CD4-positive, alpha-beta T cell treated with Interleukin-1 beta for 1 hour (primary cell): ENCODE data around the gene ZNF484.
A peak's percentile ranks its signal among the peaks of the same experiment; 100 is the strongest.
"Not testable (repeated sequence)": the region's sequence is repeated elsewhere in the genome, so short reads cannot be mapped to it uniquely, and the experiment has no call there.

Source experiments
- DNase-seq, 2 donors: peaks; one replicate each; pipeline ENCODE4 v3.0.0-alpha.2; 2020 to 2022

The ZNF484 gene

DNA sequence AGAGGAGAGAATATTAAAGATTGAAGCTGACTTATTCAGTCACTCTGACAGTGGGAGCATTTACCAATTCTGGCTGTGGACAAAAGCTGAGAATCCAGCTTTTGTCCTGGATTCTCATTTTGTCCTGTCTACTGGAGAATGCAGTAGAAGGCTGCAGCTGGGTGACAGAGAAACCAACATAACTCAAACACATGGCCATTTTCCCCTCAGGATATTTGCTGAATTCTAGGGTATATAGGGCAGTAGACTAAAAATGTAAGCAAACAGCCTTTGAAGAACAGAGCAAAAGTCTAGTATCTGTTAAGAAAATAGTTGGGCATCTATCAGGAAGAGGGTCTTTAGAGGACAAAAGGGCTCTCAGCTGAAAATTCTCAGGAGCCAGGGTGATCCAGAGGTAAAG, 20.6 kb downstream of the ZNF484 start:
- no peak for DNase-seq

DNA sequence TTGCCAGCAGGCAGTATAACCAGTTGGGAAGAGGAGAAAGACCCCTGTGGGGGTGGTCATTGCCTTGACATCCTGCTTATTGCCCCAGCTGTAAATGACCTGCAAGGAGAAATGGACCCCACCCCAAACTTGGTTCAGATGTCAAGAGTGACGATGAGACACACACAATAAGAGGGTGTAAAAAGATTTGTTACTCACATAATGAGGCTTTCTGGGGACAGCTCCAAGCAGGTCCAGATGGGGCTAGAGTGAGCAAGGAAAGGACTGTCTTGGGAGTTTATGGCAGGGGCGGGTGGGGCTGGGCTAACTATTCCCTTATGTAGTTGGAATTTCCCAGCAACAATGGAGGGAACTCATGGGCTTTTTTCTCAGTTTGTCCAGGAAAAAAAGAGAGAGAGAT, 24.1 kb downstream of the ZNF484 start:
- no peak for DNase-seq

DNA sequence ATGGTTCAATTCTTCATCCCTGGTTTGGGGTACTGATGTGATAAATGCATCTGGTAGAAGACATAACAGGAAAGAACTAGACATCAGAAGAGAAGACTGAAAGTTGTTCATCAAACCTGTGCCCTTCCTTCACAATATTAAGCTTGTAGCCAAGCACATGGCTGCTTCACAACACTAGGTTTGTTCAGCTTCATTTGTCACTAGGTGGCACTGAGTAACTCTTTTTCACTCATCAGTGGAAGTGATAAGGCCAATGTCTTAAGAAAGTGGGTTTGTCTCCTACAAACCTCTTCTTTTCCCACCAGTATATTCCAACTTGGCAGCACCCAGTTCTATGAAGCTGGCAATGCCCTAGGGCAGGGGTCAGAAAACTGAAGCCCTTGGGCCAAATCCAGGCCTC, 26.9 kb downstream of the ZNF484 start:
- DNase-seq: peak in 1 of 2 donors; percentile 10

DNA sequence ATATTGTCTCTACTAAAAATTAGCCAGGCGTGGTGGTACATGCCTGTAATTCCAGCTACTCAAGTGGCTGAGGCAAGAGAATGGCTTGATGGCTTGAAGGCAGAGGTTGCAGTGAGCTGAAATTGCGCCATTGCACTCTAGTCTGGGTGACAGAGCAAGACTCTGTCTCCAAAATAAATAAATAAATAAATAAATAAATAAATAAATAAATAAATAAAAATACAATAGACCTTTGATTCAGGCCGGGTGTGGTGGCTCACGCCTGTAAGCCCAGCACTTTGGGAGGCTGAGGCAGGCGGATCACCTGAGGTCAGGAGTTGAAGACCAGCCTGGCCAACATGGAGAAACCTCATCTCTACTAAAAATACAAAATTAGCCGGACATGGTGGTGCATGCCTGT, 29.1 kb downstream of the ZNF484 start:
- not testable (repeated sequence) for DNase-seq

DNA sequence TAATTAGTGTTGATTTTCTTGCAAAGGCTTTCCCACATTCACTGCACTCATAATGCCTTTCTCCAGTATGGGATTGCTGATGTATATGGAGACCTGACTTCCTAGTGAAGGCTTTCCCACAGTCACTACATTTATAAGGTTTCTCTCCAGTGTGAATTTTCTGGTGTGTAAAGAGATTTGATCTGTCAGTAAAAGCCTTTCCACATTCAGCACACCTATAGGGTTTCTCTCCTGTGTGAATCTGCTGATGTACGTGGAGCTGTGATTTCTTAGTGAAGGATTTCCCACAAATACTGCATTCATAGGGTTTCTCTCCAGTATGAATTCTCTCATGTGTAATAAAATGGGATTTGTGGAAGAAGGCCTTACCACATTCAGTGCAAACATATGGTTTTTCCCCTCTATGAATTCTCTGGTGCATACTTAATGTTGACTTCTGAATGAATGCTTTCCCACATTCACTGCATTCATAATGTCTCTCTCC, 31.1 kb downstream of the ZNF484 start:
- DNase-seq: no peak

DNA sequence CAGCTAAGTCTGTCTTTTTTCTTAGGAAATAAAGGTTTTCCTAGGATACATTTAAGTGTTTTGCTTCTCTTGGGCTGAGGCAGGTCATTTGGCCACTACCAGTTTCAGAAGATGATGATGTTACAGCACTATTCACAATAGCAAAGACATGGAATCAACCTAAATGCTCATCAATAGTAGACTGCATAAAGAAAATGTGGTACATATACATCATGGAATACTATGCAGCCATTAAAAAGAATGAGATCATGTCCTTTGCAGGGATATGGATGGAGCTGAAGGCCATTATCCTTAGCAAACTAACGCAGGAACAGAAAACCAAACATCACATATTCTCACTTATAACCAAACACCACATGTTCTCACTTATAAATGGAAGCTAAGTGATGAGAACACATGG, 39.4 kb downstream of the ZNF484 start:
- DNase-seq: not testable (repeated sequence)

DNA sequence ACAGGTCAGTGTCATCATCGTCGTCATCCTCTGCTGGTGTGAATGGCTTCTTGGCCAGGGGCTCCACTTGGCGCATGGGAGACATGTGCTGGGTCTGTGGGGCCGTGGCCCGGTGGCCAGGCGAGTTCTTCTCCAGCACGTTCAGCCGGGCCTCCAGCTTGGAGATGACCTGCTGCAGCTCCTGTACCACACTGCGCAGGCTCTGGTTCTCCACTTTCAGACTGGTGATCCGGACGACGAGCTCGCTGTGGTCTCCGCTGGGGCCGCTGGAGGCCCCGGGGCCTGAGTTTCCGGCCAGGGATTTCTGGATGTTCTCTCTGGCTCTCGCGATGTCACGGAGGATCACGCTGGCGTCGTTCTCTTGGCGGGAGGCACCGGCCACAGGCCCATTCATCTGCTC, 40.6 kb downstream of the ZNF484 start:
- DNase-seq: no peak

DNA sequence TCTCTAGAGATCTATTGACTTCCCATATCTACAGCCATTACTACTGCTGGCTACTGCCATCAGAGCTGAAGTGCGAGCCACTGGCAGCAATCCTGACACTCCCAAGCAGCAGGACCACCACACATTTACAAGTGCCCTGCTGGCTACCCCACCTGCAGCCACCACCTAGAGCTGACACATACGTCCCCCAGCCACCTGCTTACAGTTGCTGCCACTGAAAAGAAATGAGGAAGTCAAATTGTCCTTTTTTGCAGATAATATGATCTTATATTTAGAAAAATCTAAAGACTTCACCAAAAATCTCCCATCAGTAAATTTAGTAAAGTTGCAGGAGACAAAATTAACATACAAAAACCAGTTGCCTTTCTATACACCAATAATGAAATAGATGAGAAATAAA, 48.4 kb downstream of the ZNF484 start:
- no peak for DNase-seq

DNA sequence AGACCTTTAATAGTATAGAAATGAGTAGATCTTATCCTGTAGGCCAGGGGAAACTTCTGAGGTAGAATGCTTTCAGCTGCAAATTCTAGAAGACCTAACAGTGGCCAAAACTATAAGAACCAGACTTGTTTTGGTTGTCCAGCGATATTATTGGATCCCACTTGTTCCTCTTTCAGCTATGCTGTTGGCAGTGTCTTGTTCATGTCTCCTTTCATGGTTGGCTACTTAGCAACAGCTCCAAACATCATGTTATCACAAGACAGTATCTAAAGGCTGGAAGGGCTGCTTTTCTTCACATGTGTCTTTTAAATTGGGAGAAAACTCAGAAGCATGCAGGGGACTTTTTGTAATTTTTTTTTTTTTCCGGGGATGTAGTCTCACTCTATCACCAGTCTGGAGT, 52.8 kb downstream of the ZNF484 start:
- DNase-seq: not testable (repeated sequence)

DNA sequence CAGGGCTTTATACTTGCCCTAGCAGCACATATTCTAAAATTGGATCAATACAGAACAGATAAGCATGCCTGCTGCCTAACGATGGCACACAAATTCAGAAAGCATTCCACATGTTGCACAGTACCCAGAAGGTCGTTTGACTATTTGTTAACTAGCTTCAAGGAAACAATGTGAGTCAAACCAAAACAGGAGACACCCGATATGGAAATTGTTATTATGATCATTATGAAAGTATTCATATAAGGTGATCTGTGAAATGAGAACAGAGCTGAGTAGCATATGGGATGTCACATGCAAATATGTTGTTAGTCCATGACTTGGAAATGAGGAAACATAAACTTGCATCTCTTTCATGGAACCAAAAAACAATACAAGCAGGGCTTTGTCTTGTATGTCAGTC, 56.9 kb downstream of the ZNF484 start:
- no peak for DNase-seq

DNA sequence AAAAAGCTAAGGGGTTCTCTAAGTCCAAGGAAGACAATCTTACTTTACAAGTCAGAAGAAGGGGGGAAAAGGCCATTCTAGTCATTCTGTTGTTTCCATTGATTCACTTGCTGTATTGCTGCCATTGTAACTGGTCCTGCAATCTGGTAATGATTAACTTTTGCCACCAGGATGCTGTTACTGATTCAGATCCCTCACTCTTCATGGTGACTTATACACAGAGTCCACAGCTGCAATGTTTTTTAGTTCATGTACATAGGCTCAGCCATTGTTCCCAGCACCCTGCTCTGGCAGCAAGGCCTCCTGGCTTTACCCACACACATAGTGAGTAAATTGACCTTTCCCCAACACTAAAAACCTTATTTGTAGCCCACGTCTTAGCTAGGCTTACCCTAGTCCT, 57.9 kb downstream of the ZNF484 start:
- DNase-seq: not testable (repeated sequence)

DNA sequence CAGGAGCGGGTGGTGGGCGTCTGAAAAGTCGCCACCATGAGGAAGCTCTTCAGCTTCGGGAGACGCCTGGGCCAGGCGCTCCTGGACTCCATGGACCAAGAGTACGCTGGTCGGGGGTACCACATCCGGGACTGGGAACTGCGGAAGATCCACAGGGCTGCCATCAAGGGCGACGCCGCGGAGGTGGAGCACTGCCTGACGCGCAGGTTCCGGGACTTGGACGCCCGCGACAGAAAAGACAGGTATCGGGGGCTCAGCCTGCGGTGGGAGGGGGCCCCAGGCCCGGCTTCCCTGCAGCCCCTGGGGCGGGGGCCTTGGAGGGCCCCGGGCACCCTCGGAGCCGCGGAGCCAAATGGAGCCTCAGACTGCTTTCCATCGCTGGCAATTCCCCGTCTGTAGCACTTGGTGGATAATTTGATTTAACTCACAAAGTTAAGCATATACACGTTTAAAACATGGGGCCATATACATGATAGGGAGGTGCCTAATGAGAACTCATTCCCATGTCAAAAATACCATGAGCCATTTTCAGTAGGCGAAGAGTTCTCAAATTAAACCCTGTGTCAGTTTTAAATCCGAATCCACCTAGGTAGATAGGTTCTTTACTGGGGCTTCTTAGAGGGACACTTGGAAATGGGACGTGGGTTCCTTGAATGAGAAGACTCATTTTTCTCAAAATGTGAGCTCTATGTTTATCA, 68.1 kb downstream of the ZNF484 start:
- not testable (repeated sequence) for DNase-seq

DNA sequence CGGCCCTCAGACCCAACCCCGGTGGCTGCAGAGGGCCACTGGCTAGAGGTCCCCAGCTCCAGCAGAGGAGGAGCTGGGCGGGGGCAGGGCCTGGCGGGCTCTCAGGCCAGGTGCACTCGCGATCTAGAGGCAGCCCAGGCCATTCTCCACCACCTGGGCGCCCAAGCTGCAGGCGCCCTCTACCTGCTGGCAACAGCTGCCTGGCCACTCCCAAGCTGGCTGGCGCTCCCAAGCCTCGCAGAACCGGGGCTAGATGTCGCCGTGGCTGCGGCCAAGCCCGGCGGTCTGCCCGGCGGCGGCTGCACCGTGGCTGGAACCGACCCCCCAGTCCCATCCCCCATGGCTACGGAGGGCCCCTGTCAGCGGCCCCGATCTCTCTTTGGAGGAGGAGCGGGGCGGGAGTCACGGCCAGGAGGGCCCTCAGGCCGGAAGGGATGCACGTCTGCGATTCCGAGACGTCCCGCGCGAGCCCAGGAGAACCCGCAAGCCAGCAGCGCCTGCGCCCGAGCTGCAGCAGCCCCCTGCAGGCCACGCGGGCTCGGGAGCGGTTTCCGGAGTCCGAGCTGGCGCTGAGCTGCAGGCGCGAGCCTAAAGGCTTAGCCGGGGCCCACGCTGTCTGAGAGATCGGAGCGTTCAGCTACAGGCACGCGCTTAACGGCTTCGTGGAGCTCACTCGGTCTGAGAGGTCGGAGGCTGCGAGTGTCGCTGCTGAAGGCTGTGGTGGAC, 68.9 kb downstream of the ZNF484 start:
- DNase-seq: peak; percentile 33 to 43

DNA sequence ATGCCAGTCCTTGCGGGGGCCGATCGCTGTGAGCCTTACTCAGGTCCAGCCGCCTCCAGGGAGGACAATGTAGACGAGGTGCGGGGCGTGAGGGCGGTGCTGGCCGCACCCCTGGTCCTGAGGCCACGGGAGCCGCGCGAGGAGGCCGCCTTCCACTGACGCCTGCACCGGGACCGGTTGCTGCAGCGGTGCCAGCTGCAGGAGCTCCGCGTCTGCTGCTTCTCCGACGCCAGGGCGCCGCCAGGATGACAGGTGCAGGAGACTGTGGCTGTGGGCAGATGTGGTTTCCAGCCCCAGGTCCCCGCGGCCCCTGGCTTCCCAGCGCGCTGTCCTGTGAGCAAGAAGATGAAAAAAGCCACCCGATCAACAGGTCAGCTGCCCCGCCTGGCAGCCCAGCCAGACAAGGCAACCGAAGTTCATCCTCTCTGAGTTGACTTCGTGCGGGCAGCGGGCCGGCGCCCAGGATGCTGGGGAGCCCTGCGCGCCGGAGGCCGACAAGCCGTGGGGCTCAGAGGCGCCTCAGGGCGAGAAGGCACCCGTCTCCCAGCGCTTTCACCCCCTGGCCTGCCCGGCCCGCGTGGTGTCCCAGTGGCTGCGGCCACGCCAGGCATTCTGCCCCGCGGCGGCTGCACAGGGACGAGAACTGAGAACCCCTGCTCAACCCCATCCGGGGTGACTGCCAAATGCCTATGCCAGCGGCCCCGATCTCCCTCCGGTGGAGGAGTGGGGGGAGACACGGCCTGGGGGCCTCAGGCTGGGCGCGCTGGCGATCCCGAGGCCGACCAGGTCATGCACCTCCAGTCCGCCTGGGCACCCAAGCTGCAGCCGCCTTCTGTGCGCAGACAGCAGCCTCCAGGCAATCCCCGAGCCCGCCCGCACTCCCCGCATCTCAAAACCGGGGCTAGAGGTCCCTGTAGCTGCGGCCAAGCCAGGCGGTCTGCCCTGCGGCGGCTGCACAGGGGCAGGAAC, 69.8 kb downstream of the ZNF484 start:
- peak in 1 of 2 donors; percentile 17 for DNase-seq

DNA sequence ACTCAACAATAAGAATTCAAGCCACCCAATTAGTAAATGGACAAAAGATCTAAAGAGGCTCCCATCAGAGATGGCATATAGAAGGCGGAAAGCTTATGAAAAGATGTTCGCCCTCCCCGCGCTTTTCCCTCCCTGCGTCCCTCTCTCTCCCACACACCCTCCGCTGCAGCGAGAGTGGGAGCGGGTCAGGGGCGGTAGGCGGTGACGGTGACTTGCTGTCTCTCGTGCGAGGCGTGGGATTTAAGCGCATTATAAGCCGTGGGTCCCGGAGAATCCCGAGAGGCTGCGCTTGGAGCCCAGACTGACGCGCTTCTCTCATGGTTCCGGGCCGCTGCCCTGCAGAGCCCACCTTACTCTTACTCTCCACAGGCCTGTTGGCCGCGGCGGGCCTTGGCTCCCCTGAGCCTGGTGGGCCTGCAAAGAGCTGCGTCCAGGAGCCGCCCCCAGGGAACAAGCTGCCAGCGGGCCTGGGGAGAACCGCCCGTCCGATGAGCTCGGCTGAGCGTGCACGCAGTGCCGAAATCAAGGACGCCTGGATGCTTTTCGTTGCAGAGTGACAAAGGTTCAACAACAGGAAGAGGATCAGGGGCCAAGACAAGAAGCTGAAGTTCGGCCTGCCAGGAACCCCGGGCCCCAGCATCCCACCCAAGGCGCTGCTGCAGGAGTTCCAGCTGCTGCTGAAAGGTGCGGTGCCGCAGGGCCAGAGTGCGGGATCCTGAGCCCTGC, 70.6 kb downstream of the ZNF484 start:
- DNase-seq: no peak

DNA sequence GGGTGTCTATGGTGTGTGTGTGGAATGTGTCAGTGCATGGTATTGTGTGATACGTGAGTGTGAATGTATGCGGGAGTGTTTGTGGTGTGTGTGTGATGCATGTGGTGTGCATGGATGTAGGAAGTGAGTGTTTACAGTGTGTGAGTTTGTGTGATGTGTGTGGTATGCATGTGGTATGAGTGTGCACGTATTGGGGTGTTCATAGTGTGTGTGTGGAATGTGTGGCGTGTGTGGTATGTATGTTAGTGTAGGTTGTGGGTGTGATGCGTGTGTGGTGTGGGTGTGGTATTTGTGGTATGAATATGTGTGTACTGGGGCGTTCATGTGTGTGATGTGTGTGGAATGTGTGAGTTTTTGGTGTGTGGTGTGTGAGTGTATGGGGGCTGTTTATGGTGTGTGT, 73.1 kb downstream of the ZNF484 start:
- no peak for DNase-seq

DNA sequence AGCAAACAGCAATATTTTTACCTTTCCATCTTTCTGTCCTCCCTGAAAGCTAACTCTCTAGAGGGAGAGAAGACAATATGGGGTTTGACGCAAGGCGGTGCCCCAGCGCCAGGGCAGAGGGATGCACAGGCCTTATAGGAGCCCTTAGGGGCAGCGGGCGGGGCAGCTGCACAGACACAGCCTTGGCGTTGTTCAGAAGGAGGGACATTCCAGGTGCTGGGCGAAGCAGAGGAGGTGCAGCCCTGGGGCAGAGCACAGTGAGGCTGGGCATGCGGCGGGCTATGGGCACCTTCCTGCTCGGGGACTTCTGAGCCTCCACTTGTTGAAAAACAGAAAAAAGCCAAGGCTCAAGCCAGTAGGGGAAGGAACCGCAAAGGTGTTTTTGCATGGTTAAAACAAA, 79.5 kb downstream of the ZNF484 start:
- no peak for DNase-seq

DNA sequence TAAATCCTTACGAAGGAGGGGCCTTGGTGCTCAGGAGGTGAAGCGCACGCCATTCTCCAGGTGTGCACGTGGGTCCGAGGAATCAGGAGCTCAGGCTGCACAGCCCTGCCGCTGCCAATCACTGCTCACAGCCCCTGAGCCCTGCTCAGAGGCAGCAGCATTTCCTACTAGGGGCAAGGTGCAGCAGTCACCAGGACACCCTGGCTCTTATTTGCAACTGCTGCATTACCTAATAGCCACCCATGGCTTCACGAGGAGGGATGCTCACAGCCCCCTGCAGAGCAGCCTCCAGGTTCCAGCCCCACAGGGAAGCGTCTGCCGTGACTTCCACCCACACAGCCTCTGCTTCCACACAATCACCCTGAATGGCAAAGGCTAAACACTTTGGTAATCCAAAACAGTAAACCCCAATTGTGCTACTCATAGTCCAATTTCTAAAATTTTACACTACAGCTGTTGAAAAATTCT, 81.5 kb downstream of the ZNF484 start:
- DNase-seq: not testable (repeated sequence)

DNA sequence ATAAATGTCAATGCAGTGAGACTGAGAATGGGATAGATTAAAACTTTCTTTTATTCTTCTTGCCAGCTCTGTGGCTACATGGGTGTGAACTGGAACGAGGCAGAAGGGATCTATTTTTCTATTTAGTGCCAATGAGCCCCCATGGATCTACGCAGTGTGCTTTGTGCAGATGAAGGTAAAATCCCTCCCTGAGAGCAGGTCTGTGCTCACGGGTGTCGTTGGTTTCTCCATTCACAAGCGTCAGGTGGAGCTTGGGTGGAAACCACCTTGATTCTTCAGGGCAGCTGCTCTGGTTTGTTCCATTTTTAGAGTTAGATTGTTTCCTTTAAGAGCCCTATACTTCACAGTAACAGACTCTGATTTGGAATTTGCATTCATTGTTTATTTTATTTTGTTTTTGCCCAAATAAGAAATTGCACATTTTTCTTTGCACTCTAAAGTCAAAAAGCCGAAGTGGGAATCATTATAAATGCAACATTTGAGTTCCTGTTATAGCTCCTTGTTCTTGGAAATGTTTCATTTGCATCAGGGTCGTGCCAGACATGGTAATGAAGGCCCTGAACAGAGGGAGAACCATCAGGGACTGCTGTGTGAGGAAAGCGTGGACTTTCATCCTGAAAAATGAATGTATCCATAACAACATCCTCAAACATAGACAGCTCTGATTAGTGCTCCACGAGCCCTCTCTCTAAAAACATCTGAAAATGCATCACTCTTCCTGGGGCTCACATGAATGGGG, 82.1 kb downstream of the ZNF484 start:
- DNase-seq: no peak
